ENCODE data around the gene PEX12. TPM values are rescaled to one million over a fixed set of nuclear protein-coding genes. Genes with fewer than 3 reads are reported as not detected.

The PEX12 gene
- polyA plus RNA-seq (2013, experiment 1 of 2), result 3.7 TPM
- polyA plus RNA-seq (2013, experiment 2 of 2), result 3.8 TPM

GRCh38 chr17:35578197-35578928 lies at the start of gene PEX12:
Gene PEX12, minus strand, starts transcription at chr17:35578571. Its CDS starts 550 bp downstream, at chr17:35578021.
- Histone ChIP-seq H2BK120ac (ENCODE audit: low read depth, low read length) (no peak within 1 kb of the TSS), H3K9me3 (ENCODE audit: control insufficient read depth, low read length) (no peaks in the 10 kb centered on the region), H3K27ac (ENCODE audit: low read length, poor library complexity, severe bottlenecking) (peak within 1 kb of the TSS; percentile 84), H3K4me2 (ENCODE audit: low read length, poor library complexity, severe bottlenecking) (peak within 1 kb of the TSS; percentile 94), H4K8ac (ENCODE audit: low read length) (peak within 1 kb of the TSS; percentile 98), H2AFZ (ENCODE audit: low read depth, low read length) (peak within 1 kb of the TSS; percentile 74), H3K36me3 (ENCODE audit: control insufficient read depth in 1 of 2, insufficient read depth in 2 of 2, low read depth in 1 of 2, low read length in 2 of 2) (peaks cover 5 to 33% of the 10 kb centered on the region in 2 experiments), H3K79me1 (replicated peaks; ENCODE audit: low read length, poor library complexity, severe bottlenecking) (peaks cover 15% of the 10 kb centered on the region), H4K91ac (ENCODE audit: low read length) (peak within 1 kb of the TSS; percentile 77), H2BK12ac (ENCODE audit: low read length in 2 of 2) (peak within 1 kb of the TSS in 1 of 2 experiments; percentile 43), H2BK15ac (ENCODE audit: low read depth, poor library complexity, severe bottlenecking) (peak within 1 kb of the TSS; percentile 26), H3K18ac (ENCODE audit: low read depth in 1 of 2, low read length in 2 of 2) (peak within 1 kb of the TSS; percentile 92 to 93), H3K9ac (ENCODE audit: low read length) (peak within 1 kb of the TSS; percentile 95), H3K4me1 (ENCODE audit: control insufficient read depth, insufficient read depth, low read depth, low read length) (no peaks in the 10 kb centered on the region), H2AK5ac (ENCODE audit: low read length, severe bottlenecking) (peak within 1 kb of the TSS; percentile 90), H3K4me3 (ENCODE audit: insufficient read depth in 1 of 2, low read depth in 1 of 2, low read length in 2 of 2) (peak within 1 kb of the TSS; percentile 81 to 93), H2BK5ac (ENCODE audit: low read depth, low read length, poor library complexity, severe bottlenecking) (peak within 1 kb of the TSS; percentile 61), H3K4ac (ENCODE audit: low read depth in 1 of 2, low read length in 2 of 2) (peak within 1 kb of the TSS; percentile 86 to 94), H3K14ac (ENCODE audit: low read length in 2 of 2) (peak within 1 kb of the TSS in 1 of 2 experiments; percentile 87), H3K27me3 (ENCODE audit: control insufficient read depth in 1 of 2, insufficient read depth in 1 of 2, low read length in 2 of 2) (peaks cover 0 to 2% of the 10 kb centered on the region in 2 experiments), H3K23ac (ENCODE audit: low read length in 2 of 2) (peak within 1 kb of the TSS in 1 of 2 experiments; percentile 99)
- under 1% methylated on average over 45 of the region's 45 CpGs for WGBS
- DNase-seq, result peak; percentile 85

DNA sequence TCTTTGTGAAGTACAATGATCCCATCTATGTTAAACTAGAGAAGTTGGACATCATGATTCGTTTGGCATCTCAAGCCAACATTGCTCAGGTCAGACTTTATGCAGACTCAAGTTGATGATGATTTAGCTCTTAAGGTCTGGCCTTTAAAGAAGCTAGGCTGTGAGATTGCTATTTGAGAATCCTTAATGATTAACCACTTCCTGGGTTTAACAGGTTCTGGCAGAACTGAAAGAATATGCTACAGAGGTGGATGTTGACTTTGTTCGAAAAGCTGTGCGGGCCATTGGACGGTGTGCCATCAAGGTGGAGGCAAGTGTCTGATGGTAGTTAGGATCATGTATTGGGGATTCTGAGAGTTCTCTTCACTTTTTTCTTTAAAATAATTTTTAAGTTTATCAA lies 49.0 kb upstream of the PEX12 start:
- Histone ChIP-seq H3K36me3 (ENCODE audit: control insufficient read depth in 1 of 2, insufficient read depth in 2 of 2, low read depth in 1 of 2, low read length in 2 of 2) (peaks cover 14 to 76% of the 10 kb centered on the region in 2 experiments), H3K14ac (ENCODE audit: low read length in 2 of 2) (no peak overlapping the region), H2BK15ac (ENCODE audit: low read depth, poor library complexity, severe bottlenecking) (no peak overlapping the region), H3K4me2 (ENCODE audit: low read length, poor library complexity, severe bottlenecking) (no peak overlapping the region), H3K27me3 (ENCODE audit: control insufficient read depth in 1 of 2, insufficient read depth in 1 of 2, low read length in 2 of 2) (no peaks in the 10 kb centered on the region), H3K9me3 (ENCODE audit: control insufficient read depth, low read length) (no peaks in the 10 kb centered on the region), H2BK120ac (ENCODE audit: low read depth, low read length) (no peak overlapping the region), H2AFZ (ENCODE audit: low read depth, low read length) (no peak overlapping the region), H3K4me1 (ENCODE audit: control insufficient read depth, insufficient read depth, low read depth, low read length) (peaks cover 1% of the 10 kb centered on the region), H3K4ac (ENCODE audit: low read depth in 1 of 2, low read length in 2 of 2) (no peak overlapping the region), H3K23ac (ENCODE audit: low read length in 2 of 2) (no peak overlapping the region), H2BK5ac (ENCODE audit: low read depth, low read length, poor library complexity, severe bottlenecking) (no peak overlapping the region), H3K9ac (ENCODE audit: low read length) (no peak overlapping the region), H3K79me1 (replicated peaks; ENCODE audit: low read length, poor library complexity, severe bottlenecking) (peaks cover 11% of the 10 kb centered on the region), H2BK12ac (ENCODE audit: low read length in 2 of 2) (no peak overlapping the region), H4K91ac (ENCODE audit: low read length) (no peak overlapping the region), H3K4me3 (ENCODE audit: insufficient read depth in 1 of 2, low read depth in 1 of 2, low read length in 2 of 2) (no peak overlapping the region), H3K27ac (ENCODE audit: low read length, poor library complexity, severe bottlenecking) (peak overlapping the region; percentile 45), H2AK5ac (ENCODE audit: low read length, severe bottlenecking) (no peak overlapping the region), H3K18ac (ENCODE audit: low read depth in 1 of 2, low read length in 2 of 2) (no peak overlapping the region), H4K8ac (ENCODE audit: low read length) (no peak overlapping the region)
- DNase-seq, result no peak
- WGBS, result 97% methylated on average over 3 of the region's 4 CpGs

DNA sequence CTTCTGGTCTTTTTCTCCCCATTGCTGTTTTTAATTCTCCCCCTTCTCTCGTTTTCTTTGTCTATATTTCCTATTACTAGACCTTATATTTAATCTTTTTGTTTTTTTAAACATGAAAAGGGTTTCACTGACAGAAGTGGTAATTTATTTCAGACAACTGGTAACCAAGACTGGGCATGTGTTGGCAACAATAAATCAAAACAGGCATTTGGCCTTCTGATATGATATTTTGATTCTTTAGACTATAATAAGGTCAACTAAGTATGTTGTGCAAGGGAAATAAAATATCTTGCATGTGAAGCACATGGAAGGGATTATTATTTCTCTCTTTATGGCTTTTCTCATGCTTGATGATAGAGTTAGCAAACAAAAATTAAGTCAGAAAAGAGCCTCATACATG lies 43.4 kb upstream of the PEX12 start:
- Histone ChIP-seq H3K23ac (ENCODE audit: low read length in 2 of 2) (no peak overlapping the region), H2BK15ac (ENCODE audit: low read depth, poor library complexity, severe bottlenecking) (no peak overlapping the region), H3K4me3 (ENCODE audit: insufficient read depth in 1 of 2, low read depth in 1 of 2, low read length in 2 of 2) (no peak overlapping the region), H3K18ac (ENCODE audit: low read depth in 1 of 2, low read length in 2 of 2) (no peak overlapping the region), H3K36me3 (ENCODE audit: control insufficient read depth in 1 of 2, insufficient read depth in 2 of 2, low read depth in 1 of 2, low read length in 2 of 2) (peaks cover 16 to 64% of the 10 kb centered on the region in 2 experiments), H2BK12ac (ENCODE audit: low read length in 2 of 2) (no peak overlapping the region), H2BK5ac (ENCODE audit: low read depth, low read length, poor library complexity, severe bottlenecking) (no peak overlapping the region), H3K9me3 (ENCODE audit: control insufficient read depth, low read length) (no peaks in the 10 kb centered on the region), H3K9ac (ENCODE audit: low read length) (no peak overlapping the region), H3K4me2 (ENCODE audit: low read length, poor library complexity, severe bottlenecking) (no peak overlapping the region), H3K4me1 (ENCODE audit: control insufficient read depth, insufficient read depth, low read depth, low read length) (no peaks in the 10 kb centered on the region), H4K8ac (ENCODE audit: low read length) (no peak overlapping the region), H3K79me1 (replicated peaks; ENCODE audit: low read length, poor library complexity, severe bottlenecking) (peaks cover 21% of the 10 kb centered on the region), H3K27ac (ENCODE audit: low read length, poor library complexity, severe bottlenecking) (no peak overlapping the region), H3K27me3 (ENCODE audit: control insufficient read depth in 1 of 2, insufficient read depth in 1 of 2, low read length in 2 of 2) (no peaks in the 10 kb centered on the region), H3K14ac (ENCODE audit: low read length in 2 of 2) (no peak overlapping the region), H4K91ac (ENCODE audit: low read length) (no peak overlapping the region), H3K4ac (ENCODE audit: low read depth in 1 of 2, low read length in 2 of 2) (no peak overlapping the region), H2AFZ (ENCODE audit: low read depth, low read length) (no peak overlapping the region), H2AK5ac (ENCODE audit: low read length, severe bottlenecking) (no peak overlapping the region), H2BK120ac (ENCODE audit: low read depth, low read length) (no peak overlapping the region)
- WGBS, result no CpG with 5 or more reads among the region's 1 CpG
- no peak for DNase-seq

DNA sequence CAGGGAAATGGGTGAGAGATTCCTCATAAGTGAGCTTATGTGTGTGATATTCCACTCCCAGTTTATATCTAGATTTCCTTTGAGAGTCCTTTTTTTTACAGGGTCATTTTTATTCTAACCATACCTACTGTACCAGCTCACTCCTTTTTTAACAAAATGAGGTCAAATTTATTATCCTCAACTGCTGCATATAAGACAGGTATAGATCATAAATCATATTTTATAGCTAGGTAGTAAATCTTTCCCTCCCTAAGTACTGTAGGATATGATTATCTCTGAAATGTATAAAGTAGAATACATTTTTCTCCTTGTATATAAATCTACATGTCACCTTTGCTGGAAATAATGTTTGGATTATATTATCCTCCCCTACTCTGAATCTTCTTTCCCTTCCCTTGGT lies 40.3 kb upstream of the PEX12 start:
- no peak for DNase-seq
- no peak overlapping the region for H2AK5ac ChIP-seq (ENCODE audit: low read length, severe bottlenecking)
- peaks cover 12 to 47% of the 10 kb centered on the region in 2 experiments for H3K36me3 ChIP-seq (ENCODE audit: control insufficient read depth in 1 of 2, insufficient read depth in 2 of 2, low read depth in 1 of 2, low read length in 2 of 2)
- no peak overlapping the region for H3K14ac ChIP-seq (ENCODE audit: low read length in 2 of 2)
- no peaks in the 10 kb centered on the region for H3K9me3 ChIP-seq (ENCODE audit: control insufficient read depth, low read length)
- no peak overlapping the region for H3K18ac ChIP-seq (ENCODE audit: low read depth in 1 of 2, low read length in 2 of 2)
- H3K4me1 ChIP-seq (ENCODE audit: control insufficient read depth, insufficient read depth, low read depth, low read length), result no peaks in the 10 kb centered on the region
- H3K79me1 ChIP-seq (replicated peaks; ENCODE audit: low read length, poor library complexity, severe bottlenecking), result peaks cover 18% of the 10 kb centered on the region
- no peak overlapping the region for H3K4me2 ChIP-seq (ENCODE audit: low read length, poor library complexity, severe bottlenecking)
- H3K4ac ChIP-seq (ENCODE audit: low read depth in 1 of 2, low read length in 2 of 2), result no peak overlapping the region
- no peak overlapping the region for H4K91ac ChIP-seq (ENCODE audit: low read length)
- no peak overlapping the region for H3K27ac ChIP-seq (ENCODE audit: low read length, poor library complexity, severe bottlenecking)
- H2BK12ac ChIP-seq (ENCODE audit: low read length in 2 of 2), result no peak overlapping the region
- no peak overlapping the region for H4K8ac ChIP-seq (ENCODE audit: low read length)
- H2BK5ac ChIP-seq (ENCODE audit: low read depth, low read length, poor library complexity, severe bottlenecking), result no peak overlapping the region
- no peak overlapping the region for H3K9ac ChIP-seq (ENCODE audit: low read length)
- H3K23ac ChIP-seq (ENCODE audit: low read length in 2 of 2), result no peak overlapping the region
- H2BK120ac ChIP-seq (ENCODE audit: low read depth, low read length), result no peak overlapping the region
- H2AFZ ChIP-seq (ENCODE audit: low read depth, low read length), result no peak overlapping the region
- H3K27me3 ChIP-seq (ENCODE audit: control insufficient read depth in 1 of 2, insufficient read depth in 1 of 2, low read length in 2 of 2), result no peaks in the 10 kb centered on the region
- H2BK15ac ChIP-seq (ENCODE audit: low read depth, poor library complexity, severe bottlenecking), result no peak overlapping the region
- no peak overlapping the region for H3K4me3 ChIP-seq (ENCODE audit: insufficient read depth in 1 of 2, low read depth in 1 of 2, low read length in 2 of 2)

Data from mesenchymal stem cell (in vitro differentiated cells and primary cell).